GM19328 (cell line): Measurements from ENCODE around the gene CCDC170.

Experiments
- ATAC-seq: cut with Tn5 transposase; IDR thresholded peaks from one replicate; pipeline ENCODE4 v1.9.1; 2021; ENCODE audit warnings: mild to moderate bottlenecking, moderate library complexity; ENCODE audit not compliant: unreplicated experiment

The CCDC170 gene

GRCh38 chr6:151610326-151610725 is 116.5 kb downstream of the CCDC170 start:
- no peak for ATAC-seq

GRCh38 chr6:151614630-151615029 is 120.8 kb downstream of the CCDC170 start:
- ATAC-seq = no peak

GRCh38 chr6:151616091-151616513 is 122.3 kb downstream of the CCDC170 start:
- no peak for ATAC-seq

- ATAC-seq = no peak
Measured at GRCh38 chr6:151616600-151616999, 122.8 kb downstream of the CCDC170 start.

- ATAC-seq = no peak
Measured at GRCh38 chr6:151617539-151617938, 123.7 kb downstream of the CCDC170 start.

GRCh38 chr6:151618717-151619116 is 124.9 kb downstream of the CCDC170 start:
- no peak for ATAC-seq

GRCh38 chr6:151620179-151620578 is 126.4 kb downstream of the CCDC170 start:
- ATAC-seq = no peak

GRCh38 chr6:151624071-151624470 is 130.3 kb downstream of the CCDC170 start:
- ATAC-seq = no peak

GRCh38 chr6:151624481-151624880 is 130.7 kb downstream of the CCDC170 start:
- ATAC-seq = no peak

- ATAC-seq = no peak
Measured at GRCh38 chr6:151624900-151625536, 131.2 kb downstream of the CCDC170 start.

GRCh38 chr6:151627689-151628444 is 134.1 kb downstream of the CCDC170 start:
- ATAC-seq = no peak

GRCh38 chr6:151629791-151630190 is 136.0 kb downstream of the CCDC170 start:
- ATAC-seq = no peak

- ATAC-seq = no peak
Measured at GRCh38 chr6:151630387-151630786, 136.6 kb downstream of the CCDC170 start.

GRCh38 chr6:151630991-151631655 is 137.3 kb downstream of the CCDC170 start:
- no peak for ATAC-seq

- ATAC-seq = no peak
Measured at GRCh38 chr6:151632415-151632987, 138.7 kb downstream of the CCDC170 start.

- no peak for ATAC-seq
Measured at GRCh38 chr6:151633526-151634335, 139.9 kb downstream of the CCDC170 start.

- ATAC-seq = no peak
Measured at GRCh38 chr6:151634336-151634720, 140.5 kb downstream of the CCDC170 start.

- no peak for ATAC-seq
Measured at GRCh38 chr6:151635741-151636140, 141.9 kb downstream of the CCDC170 start.

- no peak for ATAC-seq
Measured at GRCh38 chr6:151637814-151638213, 144.0 kb downstream of the CCDC170 start.

- ATAC-seq = no peak
Measured at GRCh38 chr6:151639750-151640149, 145.9 kb downstream of the CCDC170 start.

- ATAC-seq = no peak
Measured at GRCh38 chr6:151641028-151641427, 147.2 kb downstream of the CCDC170 start.
